GM18858 (cell line): ENCODE data around the gene TOGARAM2.
"Not testable (repeated sequence)": the region's sequence is repeated elsewhere in the genome, so short reads cannot be mapped to it uniquely, and the experiment has no call there.

Experiments
- ATAC-seq: cut with Tn5 transposase; IDR thresholded peaks from one replicate; pipeline ENCODE4 v1.9.1; 2021; ENCODE audit not compliant: unreplicated experiment

TOGARAM2 gene

DNA sequence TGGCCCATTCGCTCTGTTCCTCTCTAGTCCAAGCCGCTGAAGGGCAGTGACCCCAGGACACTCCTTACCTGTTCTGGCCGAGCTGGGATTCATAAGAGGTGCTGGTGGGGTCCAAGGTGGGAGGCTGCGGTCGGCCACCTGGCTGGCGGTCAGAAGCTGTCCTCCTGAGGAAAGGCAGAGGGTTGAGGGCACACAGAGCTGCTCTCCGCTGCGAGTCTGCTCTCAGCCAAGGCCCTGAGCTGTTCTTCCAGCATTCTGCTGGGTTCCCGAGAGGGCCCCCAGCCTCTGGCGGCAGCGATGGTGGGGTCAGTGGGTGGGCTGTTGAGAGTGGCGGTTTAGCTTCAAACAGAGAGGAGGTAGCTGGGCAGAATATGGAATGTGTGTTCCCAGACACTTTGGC lies 89.4 kb downstream of the TOGARAM2 start:
- ATAC-seq: no peak

DNA sequence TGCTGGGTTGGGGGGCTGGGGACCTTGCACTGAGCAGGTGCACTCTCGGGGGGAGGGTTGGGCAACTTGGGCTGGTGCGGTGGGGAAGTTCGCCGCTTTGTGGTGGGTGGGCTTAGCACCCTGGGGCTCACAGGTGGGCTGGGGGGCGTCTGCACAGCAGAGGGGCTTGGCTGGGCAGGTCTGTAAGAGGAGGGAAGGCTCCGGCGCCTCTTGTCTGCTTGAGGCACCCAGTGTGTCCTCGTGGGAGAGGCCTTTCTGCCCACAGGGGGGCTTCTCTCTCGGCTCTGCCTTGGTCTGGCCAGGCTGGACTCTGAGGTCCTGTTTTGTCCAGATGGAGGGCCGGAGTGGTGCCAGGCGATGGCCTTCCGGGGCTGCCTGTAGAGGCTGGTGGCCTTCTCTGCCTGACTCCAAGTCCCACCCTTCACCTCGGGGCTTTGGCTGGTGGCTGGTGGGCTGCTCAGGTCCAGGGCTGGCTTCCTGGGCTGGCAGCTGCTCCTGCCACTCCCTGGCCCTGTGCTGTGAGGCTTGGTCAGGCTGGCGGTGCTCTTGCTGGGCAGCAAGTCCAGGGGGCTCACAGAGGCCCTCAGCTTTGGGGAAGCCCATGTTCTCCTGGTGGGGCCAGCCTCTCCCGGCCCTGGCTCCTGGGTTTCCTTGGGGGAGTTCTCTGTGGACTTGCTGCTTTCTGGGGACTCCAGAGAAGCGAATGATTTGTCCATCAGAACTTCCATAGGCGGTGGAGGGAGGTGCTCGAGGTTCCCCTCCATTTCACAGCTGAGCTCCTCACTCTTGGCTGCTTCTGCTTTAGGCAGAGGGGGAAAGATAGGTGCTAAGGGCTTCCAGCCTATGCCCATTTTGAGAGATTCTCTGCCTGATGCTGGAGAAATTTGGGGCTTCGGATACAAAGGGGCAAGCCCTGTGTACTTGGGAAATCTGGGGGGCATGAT lies 90.2 kb downstream of the TOGARAM2 start:
- ATAC-seq: no peak

DNA sequence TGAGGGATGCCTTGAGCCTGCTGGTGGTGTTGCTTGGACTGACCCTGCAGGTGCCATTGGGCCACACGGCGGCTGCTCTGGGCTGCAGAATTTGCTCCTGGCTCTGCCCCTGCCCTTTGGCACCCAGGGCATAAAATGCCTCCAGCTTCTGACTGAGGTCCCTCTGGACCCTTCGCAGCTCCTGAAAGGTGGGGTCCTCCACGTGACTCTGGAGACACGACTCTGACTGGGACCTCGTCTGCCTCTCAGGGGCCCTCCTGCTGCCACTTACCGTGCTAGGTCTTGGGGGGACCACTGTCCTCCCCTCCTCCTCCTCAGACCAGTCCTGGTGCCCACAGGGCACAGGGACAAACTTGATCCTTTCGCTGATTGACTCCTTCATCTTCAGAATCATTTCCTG lies 91.2 kb downstream of the TOGARAM2 start:
- ATAC-seq: no peak

DNA sequence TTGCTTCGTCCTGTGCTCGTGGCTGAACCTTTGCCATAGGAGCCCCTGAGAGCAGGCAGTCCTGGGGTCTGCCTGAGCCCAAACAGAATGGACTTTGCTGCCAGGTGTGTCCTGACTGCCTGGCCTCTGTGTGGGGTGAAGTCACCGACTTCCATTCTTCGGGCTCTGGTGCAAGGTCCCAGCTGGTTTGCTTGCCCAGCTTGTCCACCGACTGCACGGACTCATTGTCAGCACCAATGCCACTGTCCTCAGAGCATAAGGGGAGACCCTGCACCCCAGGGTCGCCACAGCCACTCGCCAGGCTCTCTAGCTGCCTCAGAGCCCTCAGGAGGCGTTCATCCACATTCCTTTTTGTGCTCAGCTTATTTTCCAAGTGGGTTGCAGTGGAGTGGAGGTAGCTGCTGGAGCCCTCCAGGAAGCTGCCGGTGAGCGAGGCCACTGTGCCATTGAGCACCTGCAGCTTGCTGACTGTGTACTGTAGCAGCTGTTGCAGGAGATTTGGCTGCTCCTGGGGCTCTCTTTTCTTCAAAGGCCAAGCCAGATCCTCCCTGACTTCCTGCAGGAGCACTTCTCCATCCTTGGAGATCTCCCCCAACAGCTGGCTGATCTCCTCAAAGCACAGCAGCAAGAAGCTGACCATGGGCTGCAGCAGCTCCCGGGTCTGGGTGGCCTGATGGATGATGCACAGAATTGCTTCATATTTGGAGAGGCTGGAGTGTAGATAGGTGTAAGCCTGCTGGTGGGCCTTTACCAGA lies 92.0 kb downstream of the TOGARAM2 start:
- no peak for ATAC-seq

- ATAC-seq: no peak
These were observed 92.8 kb downstream of the TOGARAM2 start for GRCh38 chr2:29073933-29074332.

DNA sequence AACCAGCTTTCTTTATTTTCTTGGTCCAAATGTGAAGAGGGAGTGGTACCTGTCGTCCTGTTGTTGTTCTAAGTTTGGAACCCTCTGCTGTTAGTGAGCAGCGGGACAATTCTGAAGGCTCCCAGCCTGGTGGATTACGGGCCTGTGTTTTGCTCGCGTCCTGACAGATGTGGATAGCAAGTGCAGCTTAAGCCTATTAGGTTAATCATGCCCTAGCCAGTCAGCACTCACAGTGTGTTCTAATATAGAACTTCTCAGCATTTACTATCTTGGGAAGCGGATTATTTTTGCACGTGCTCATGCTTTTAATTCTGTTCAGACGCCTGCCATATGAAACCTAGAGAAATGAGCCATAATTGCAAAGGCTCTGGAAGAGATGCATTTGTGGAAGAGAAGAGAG lies 93.3 kb downstream of the TOGARAM2 start, which contains the start of gene PCARE:
PCARE (minus strand) TSS at position 113 of the 400 bp plus-strand sequence. CDS start 262 bp downstream, outside the sequence.
- ATAC-seq: no peak

DNA sequence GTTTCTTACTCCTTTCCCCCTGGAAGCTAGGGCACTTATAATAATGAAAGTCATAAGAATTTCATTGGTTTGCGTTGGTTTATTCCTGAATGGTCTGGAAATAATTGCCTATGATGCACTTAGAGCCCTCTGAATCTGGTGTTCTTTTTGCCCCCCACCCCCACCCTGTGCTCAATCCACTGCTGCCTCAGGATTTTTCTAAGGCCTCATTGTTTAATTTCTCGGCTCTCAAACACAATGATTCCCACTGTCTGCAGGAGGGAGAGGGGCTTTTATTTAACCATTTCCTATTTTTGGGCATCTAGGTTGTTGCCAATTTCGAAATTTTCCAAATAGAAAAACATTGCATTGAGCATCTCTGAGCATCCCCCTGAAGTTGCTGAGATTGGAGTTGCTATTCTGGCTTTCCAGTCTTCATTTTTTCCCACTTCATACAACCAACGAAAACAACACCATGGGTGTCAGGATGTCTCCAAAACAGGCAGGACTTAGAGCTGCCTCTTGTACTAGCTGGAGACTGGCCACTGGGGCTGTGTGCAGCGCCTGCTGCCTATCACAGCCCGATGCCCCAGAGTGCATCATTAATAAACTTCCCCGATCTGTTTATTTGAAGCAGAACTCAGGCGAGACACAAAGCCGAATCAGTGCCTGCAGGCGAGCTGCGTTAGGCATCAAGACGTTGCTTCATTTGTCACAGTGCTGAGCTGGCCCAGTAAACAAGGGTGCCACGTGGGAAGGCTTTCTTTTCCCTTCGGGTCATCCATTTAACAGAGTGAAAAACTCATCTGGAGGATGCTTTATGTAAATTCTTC lies 95.0 kb downstream of the TOGARAM2 start:
- no peak for ATAC-seq

GRCh38 chr2:29079887-29080286 lies 98.8 kb downstream of the TOGARAM2 start:
- ATAC-seq: no peak

- ATAC-seq: no peak
These were observed 100.0 kb downstream of the TOGARAM2 start for GRCh38 chr2:29080886-29081743.

GRCh38 chr2:29082804-29083495 lies 101.9 kb downstream of the TOGARAM2 start:
- ATAC-seq: peak; percentile 58

GRCh38 chr2:29084554-29084953 lies 103.5 kb downstream of the TOGARAM2 start:
- no peak for ATAC-seq

DNA sequence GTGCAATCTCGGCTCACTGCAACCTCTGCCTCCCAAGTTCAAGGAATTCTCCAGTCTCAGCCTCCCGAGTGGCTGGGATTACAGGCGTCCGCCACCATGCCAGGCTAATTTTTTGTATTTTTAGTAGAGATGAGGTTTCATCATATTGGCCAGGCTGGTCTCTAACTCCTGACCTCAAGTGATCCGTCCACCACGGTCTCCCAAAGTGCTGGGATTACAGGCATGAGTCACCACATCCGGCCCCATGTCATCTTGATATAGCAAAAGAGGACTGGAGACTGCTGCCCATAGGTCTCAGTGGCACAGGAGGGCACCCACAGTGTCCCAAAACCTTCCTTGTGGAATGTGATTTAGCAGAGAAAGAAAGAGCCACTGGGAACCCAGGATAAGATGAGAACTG lies 109.2 kb downstream of the TOGARAM2 start:
- not testable (repeated sequence) for ATAC-seq

DNA sequence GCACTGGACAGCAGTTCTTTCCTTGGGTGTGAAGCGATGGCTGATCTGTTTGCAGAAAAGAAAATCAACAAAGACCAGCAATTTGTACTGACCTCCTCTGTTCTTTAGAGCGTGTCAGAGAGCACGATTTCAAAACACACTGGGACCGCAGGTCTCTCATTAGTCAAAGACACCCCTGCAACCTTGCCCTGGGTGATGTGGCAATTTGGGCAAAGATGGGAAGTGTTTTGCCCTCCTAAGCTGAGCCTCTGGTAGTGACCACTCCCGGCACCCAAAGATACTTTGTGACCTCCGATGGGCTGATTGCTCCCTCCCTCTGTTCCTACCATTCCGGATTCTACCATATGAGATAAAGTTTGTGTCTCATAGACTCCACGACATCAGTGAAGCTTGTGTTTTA lies 115.9 kb downstream of the TOGARAM2 start:
- no peak for ATAC-seq

- ATAC-seq: no peak
These were observed 116.5 kb downstream of the TOGARAM2 start for GRCh38 chr2:29097569-29097968.

GRCh38 chr2:29100564-29100963 lies 119.5 kb downstream of the TOGARAM2 start:
- ATAC-seq: no peak
